H7 (cell line): ENCODE measurements around the gene LMCD1. TPM values are rescaled to one million over a fixed set of nuclear protein-coding genes. Genes with fewer than 3 reads are reported as not detected.

ENCODE experiments used
- DNase-seq: peaks from one replicate; pipeline ENCODE4 v3.0.0; 2012
- H3K27me3 ChIP-seq: 2 replicates; pipeline ENCODE4 v1.6.0; 2011; ENCODE audit warnings: mild to moderate bottlenecking, low read length; ENCODE audit not compliant: control insufficient read depth, insufficient read depth
- H3K36me3 ChIP-seq: replicated peaks from 2 replicates; pipeline ENCODE4 v1.5.1; 2011; ENCODE audit warnings: low read length; ENCODE audit not compliant: control insufficient read depth, insufficient read depth
- H3K4me3 ChIP-seq: 2 replicates; pipeline ENCODE4 v1.5.1; 2011; ENCODE audit warnings: low read depth, mild to moderate bottlenecking, control low read depth, low read length, moderate library complexity; ENCODE audit not compliant: insufficient read depth
- total RNA-seq: library from RNA; depleted of rRNA; stranded (reverse); fragments of >200 nt; shearing (Covaris generic); gene quantifications from 2 replicates; pipeline ENCODE4 v1.2.3, GENCODE V29; 2014

LMCD1 gene
- total RNA-seq, 1 experiment from 2014 or later: 7.9 TPM

- no peaks in the 10 kb centered on the region for H3K36me3 ChIP-seq
- H3K4me3 ChIP-seq: no peak overlapping the region
- H3K27me3 ChIP-seq: no peaks in the 10 kb centered on the region
- DNase-seq: peak; percentile 32
These were observed 29.1 kb upstream of the LMCD1 start for GRCh38 chr3:8472549-8472948.

- H3K27me3 ChIP-seq: no peaks in the 10 kb centered on the region
- no peak for DNase-seq
- H3K36me3 ChIP-seq: no peaks in the 10 kb centered on the region
- no peak overlapping the region for H3K4me3 ChIP-seq
These were observed 28.6 kb upstream of the LMCD1 start for GRCh38 chr3:8473029-8473428.

- H3K36me3 ChIP-seq: no peaks in the 10 kb centered on the region
- no peak overlapping the region for H3K4me3 ChIP-seq
- no peak for DNase-seq
- no peaks in the 10 kb centered on the region for H3K27me3 ChIP-seq
These were observed 27.6 kb upstream of the LMCD1 start for GRCh38 chr3:8473990-8474389.

- Histone ChIP-seq H3K27me3 (no peaks in the 10 kb centered on the region), H3K4me3 (no peak overlapping the region), H3K36me3 (no peaks in the 10 kb centered on the region)
- no peak for DNase-seq
These were observed 26.6 kb upstream of the LMCD1 start for GRCh38 chr3:8474991-8475390.

GRCh38 chr3:8480699-8481098, 20.9 kb upstream of the LMCD1 start:
- no peaks in the 10 kb centered on the region; the same call in 1 of the 2 replicates for H3K36me3 ChIP-seq
- no peak for DNase-seq
- no peak overlapping the region for H3K4me3 ChIP-seq
- H3K27me3 ChIP-seq: no peaks in the 10 kb centered on the region

GRCh38 chr3:8481380-8481779, 20.2 kb upstream of the LMCD1 start:
- no peaks in the 10 kb centered on the region for H3K27me3 ChIP-seq
- DNase-seq: no peak
- no peaks in the 10 kb centered on the region; the same call in 1 of the 2 replicates for H3K36me3 ChIP-seq
- no peak overlapping the region for H3K4me3 ChIP-seq

GRCh38 chr3:8482263-8482662, 19.4 kb upstream of the LMCD1 start:
- H3K27me3 ChIP-seq: no peaks in the 10 kb centered on the region
- no peaks in the 10 kb centered on the region; the same call in 1 of the 2 replicates for H3K36me3 ChIP-seq
- no peak for DNase-seq
- no peak overlapping the region for H3K4me3 ChIP-seq

- H3K27me3 ChIP-seq: no peaks in the 10 kb centered on the region
- DNase-seq: no peak
- H3K36me3 ChIP-seq: no peaks in the 10 kb centered on the region; the same call in 1 of the 2 replicates
- H3K4me3 ChIP-seq: no peak overlapping the region
These were observed 18.5 kb upstream of the LMCD1 start for GRCh38 chr3:8482960-8483665.

- H3K4me3 ChIP-seq: no peak overlapping the region
- DNase-seq: no peak
- no peaks in the 10 kb centered on the region; the same call in 1 of the 2 replicates for H3K36me3 ChIP-seq
- H3K27me3 ChIP-seq: no peaks in the 10 kb centered on the region
These were observed 17.0 kb upstream of the LMCD1 start for GRCh38 chr3:8484409-8485140.

- Histone ChIP-seq H3K4me3 (no peak overlapping the region), H3K36me3 (no peaks in the 10 kb centered on the region; the same call in 1 of the 2 replicates), H3K27me3 (no peaks in the 10 kb centered on the region)
- no peak for DNase-seq
These were observed 16.3 kb upstream of the LMCD1 start for GRCh38 chr3:8485141-8485870.

- no peaks in the 10 kb centered on the region; the same call in 1 of the 2 replicates for H3K36me3 ChIP-seq
- no peak overlapping the region for H3K4me3 ChIP-seq
- H3K27me3 ChIP-seq: no peaks in the 10 kb centered on the region
- DNase-seq: no peak
These were observed 15.7 kb upstream of the LMCD1 start for GRCh38 chr3:8485943-8486342.

- Histone ChIP-seq H3K36me3 (no peaks in the 10 kb centered on the region; the same call in 1 of the 2 replicates), H3K4me3 (no peak overlapping the region), H3K27me3 (no peaks in the 10 kb centered on the region)
- no peak for DNase-seq
These were observed 15.2 kb upstream of the LMCD1 start for GRCh38 chr3:8486434-8486833.

- Histone ChIP-seq H3K36me3 (no peaks in the 10 kb centered on the region; the same call in 1 of the 2 replicates), H3K4me3 (no peak overlapping the region), H3K27me3 (no peaks in the 10 kb centered on the region)
- no peak for DNase-seq
These were observed 14.7 kb upstream of the LMCD1 start for GRCh38 chr3:8486936-8487335.

- no peak for DNase-seq
- H3K4me3 ChIP-seq: no peak overlapping the region
- H3K27me3 ChIP-seq: no peaks in the 10 kb centered on the region
- H3K36me3 ChIP-seq: no peaks in the 10 kb centered on the region
These were observed 13.2 kb upstream of the LMCD1 start for GRCh38 chr3:8488411-8488810.

GRCh38 chr3:8488877-8489276, 12.7 kb upstream of the LMCD1 start:
- Histone ChIP-seq H3K36me3 (no peaks in the 10 kb centered on the region), H3K4me3 (no peak overlapping the region), H3K27me3 (no peaks in the 10 kb centered on the region)
- no peak for DNase-seq
